K562 (cell line): ENCODE results near the gene YPEL1. TPM values are rescaled to one million over a fixed set of nuclear protein-coding genes. Genes with fewer than 3 reads are reported as not detected.

Experiments used
- ATF1 ChIP-seq, 2 experiments: fragments of 450-650 bp in 1 of 2; IDR thresholded peaks; 2 replicates each; pipeline ENCODE4 v1.6.1; 2016; ENCODE audit warnings: missing compliant biosample characterization in 1 of 2, missing genetic modification characterization in 1 of 2
- HMGN3 ChIP-seq: IDR thresholded peaks from 2 replicates; pipeline ENCODE4 v1.6.1; 2011; ENCODE audit warnings: borderline replicate concordance, low read depth, mild to moderate bottlenecking, mixed read lengths, low read length; ENCODE audit not compliant: insufficient read length; ENCODE audit errors: extremely low read depth
- PCBP2 ChIP-seq: fragments of 200-400 bp; formaldehyde crosslinking; IDR thresholded peaks from 2 replicates; pipeline ENCODE4 v1.6.1; 2018; ENCODE audit warnings: low read length, low read depth, mild to moderate bottlenecking, moderate library complexity; ENCODE audit not compliant: poor library complexity, severe bottlenecking
- RBM22 ChIP-seq: fragments of 200-400 bp; formaldehyde crosslinking; IDR thresholded peaks from 2 replicates; pipeline ENCODE4 v1.6.1; 2018; ENCODE audit warnings: low read length, low read depth; ENCODE audit not compliant: poor library complexity, severe bottlenecking
- TCF7 ChIP-seq: sonication (generic); IDR thresholded peaks from 2 replicates; pipeline ENCODE4 v1.6.1; 2016; ENCODE audit warnings: antibody characterized with exemption, borderline replicate concordance
- ZBTB40 ChIP-seq, 2 experiments: fragments of 450-650 bp in 1 of 2; sonication (generic) in 1 of 2; formaldehyde crosslinking in 1 of 2; IDR thresholded peaks; 2 replicates each; pipeline versions ENCODE4 v1.7.1 to v1.9.0; 2016 to 2022; ENCODE audit warnings: inconsistent platforms in 1 of 2, mild to moderate bottlenecking in 1 of 2, missing genetic modification reagents in 1 of 2
- ZBTB9 ChIP-seq: fragments of 450-650 bp; formaldehyde crosslinking; IDR thresholded peaks from 2 replicates; pipeline ENCODE4 v1.4.0; 2020; ENCODE audit warnings: mild to moderate bottlenecking, moderate library complexity
- ZNF408 ChIP-seq: fragments of 250-450 bp; sonication (Bioruptor Pico); IDR thresholded peaks from 2 replicates; pipeline ENCODE4 v1.4.0; 2020; ENCODE audit warnings: low read depth, mild to moderate bottlenecking, moderate library complexity
- ZNF639 ChIP-seq, 2 experiments: fragments of 200-800 bp in 1 of 2; sonication (Bioruptor generic) in 1 of 2; sonication (generic) in 1 of 2; formaldehyde crosslinking in 1 of 2; IDR thresholded peaks in 1 of 2; conservative IDR thresholded peaks in 1 of 2; 2 replicates each; pipeline versions ENCODE4 v1.5.0 to v1.6.1; 2016 to 2020; ENCODE audit warnings: missing compliant biosample characterization in 1 of 2, missing genetic modification characterization in 1 of 2, missing genetic modification reagents in 1 of 2
- ZNF717 ChIP-seq: fragments of 250-450 bp; sonication (Bioruptor Pico); IDR thresholded peaks from 2 replicates; pipeline ENCODE4 v1.5.0; 2021
- polyA plus RNA-seq, 8 experiments: library from polyadenylated mRNA; depleted of rRNA in 4 of 8; stranded (reverse) in 5 of 8; unstranded in 3 of 8; fragments of >200 nt; fragmentation: Nextera tagmentation in 2 of 8; fragmentation: Illumina TruSeq in 1 of 8; extraction: Ambion mirVana in 2 of 8; extraction: Trizol in 1 of 8; gene quantifications; 2 replicates each; pipeline versions ENCODE4 v1.2.1 to v1.2.3, GENCODE V29; 2011 to 2014; ENCODE audit warnings: inconsistent platforms in 1 of 8, missing spikeins in 1 of 8
- total RNA-seq, 7 experiments: library from RNA; depleted of rRNA in 6 of 7; stranded (reverse); fragments of >200 nt in 6 of 7; fragmentation: Illumina TruSeq in 2 of 7; extraction: Trizol in 2 of 7; gene quantifications; 2 replicates each; pipeline versions ENCODE4 v1.2.1 to v1.2.3, GENCODE V29; 2011 to 2021; ENCODE audit warnings: low replicate concordance in 1 of 7

YPEL1 gene
- total and polyA plus RNA-seq, 9 of the 15 experiments (the other 6 are each of a cell fraction or from before 2014, with no cell fraction given) = 0.07 to 2.2 (median 0.46) TPM

- TF ChIP-seq ZBTB40 (IDR thresholded peaks at IDR 0.05) (no peak), ZBTB40 (CRISPR knock-in tag; IDR thresholded peaks at IDR 0.05) (peak; percentile 60; the same call in 1 of the 2 replicates), HMGN3 (peak; percentile 43), RBM22 (no peak), ZNF408 (CRISPR knock-in tag) (peak; percentile 19; the same call in 1 of the 2 replicates), ZNF639 (CRISPR knock-in tag; conservative IDR thresholded peaks at IDR 0.05 in 1 of 2, IDR thresholded peaks at IDR 0.05 in 1 of 2) (peak in 1 of 2 experiments; percentile 56; a peak in 1 of 4 replicates), ZNF717 (CRISPR knock-in tag) (no peak), TCF7 (no peak), PCBP2 (no peak), ATF1 (CRISPR knock-in tag; IDR thresholded peaks at IDR 0.05) (0 out of 2 replicates have a peak, but pooled peaks have one; percentile 29), ATF1 (tag; IDR thresholded peaks at IDR 0.05) (no peak), ZBTB9 (CRISPR knock-in tag) (no peak)
Measured at GRCh38 chr22:21684492-21685163, 51.0 kb downstream of the YPEL1 start (continued).
